ENCODE results near the gene UBAC2. TPM values are rescaled to one million over a fixed set of nuclear protein-coding genes. Genes with fewer than 3 reads are reported as not detected.

Gene UBAC2
- total RNA-seq, 2 experiments from 2014 or later: 26.8 to 28.5 TPM

- Histone ChIP-seq H3K36me3 (ENCODE audit: insufficient read depth, low read length) (no peaks in the 10 kb centered on the region), H3K79me2 (ENCODE audit: insufficient read depth, low read depth, low read length) (no peaks in the 10 kb centered on the region), H3K4me2 (ENCODE audit: low read length) (no peak overlapping the region), H3K27ac (ENCODE audit: low read depth, low read length, poor library complexity, severe bottlenecking) (no peak overlapping the region), H3K9me3 (ENCODE audit: low read length) (no peaks in the 10 kb centered on the region), H3K4me3 (ENCODE audit: low read depth, low read length, poor library complexity, severe bottlenecking) (no peak overlapping the region), H3K4me1 (ENCODE audit: insufficient read depth, low read length, poor library complexity, severe bottlenecking) (peaks cover 13% of the 10 kb centered on the region), H4K20me1 (ENCODE audit: insufficient read depth, low read length) (no peaks in the 10 kb centered on the region), H2AFZ (ENCODE audit: low read length) (no peak overlapping the region), H3K9me2 (ENCODE audit: insufficient read depth, low read length) (no peaks in the 10 kb centered on the region)
- ChIA-PET CTCF (ENCODE audit: unreplicated experiment) (no interaction called here), POLR2A (no interaction called here)
- BruUV-seq (replicated peaks): no TSS peak
- TF ChIP-seq EZH2phosphoT487 (IDR thresholded peaks at IDR 0.05; ENCODE audit: borderline replicate concordance, low read depth, low read length) (no peak), CTCF (conservative IDR thresholded peaks at IDR 0.05; ENCODE audit: low read length) (no peak)
- DNase-seq (ENCODE audit: low spot score): no peak
- intact Hi-C loops (cut with micrococcal nuclease; ENCODE audit: unreplicated experiment): loop anchor here (10.0 kb wide), 1 partner anchor 314 kb away; the partner anchor contains the start of gene TM9SF2
Measured at GRCh38 chr13:99190147-99190985, 10.3 kb upstream of the UBAC2 start.

GRCh38 chr13:99191336-99191899 is 9.2 kb upstream of the UBAC2 start:
- no peaks in the 10 kb centered on the region for H3K36me3 ChIP-seq (ENCODE audit: insufficient read depth, low read length)
- H4K20me1 ChIP-seq (ENCODE audit: insufficient read depth, low read length): no peaks in the 10 kb centered on the region
- no peak overlapping the region for H2AFZ ChIP-seq (ENCODE audit: low read length)
- H3K9me3 ChIP-seq (ENCODE audit: low read length): no peaks in the 10 kb centered on the region
- no peaks in the 10 kb centered on the region for H3K79me2 ChIP-seq (ENCODE audit: insufficient read depth, low read depth, low read length)
- H3K9me2 ChIP-seq (ENCODE audit: insufficient read depth, low read length): no peaks in the 10 kb centered on the region
- no peak overlapping the region for H3K4me2 ChIP-seq (ENCODE audit: low read length)
- no peak overlapping the region for H3K4me3 ChIP-seq (ENCODE audit: low read depth, low read length, poor library complexity, severe bottlenecking)
- DNase-seq (ENCODE audit: low spot score): no peak
- POLR2A ChIA-PET: no interaction called here
- no peak overlapping the region for H3K27ac ChIP-seq (ENCODE audit: low read depth, low read length, poor library complexity, severe bottlenecking)
- intact Hi-C loops (cut with micrococcal nuclease; ENCODE audit: unreplicated experiment): loop anchor here (10.0 kb wide), 1 partner anchor 313 kb away; the partner anchor contains the start of gene TM9SF2
- no TSS peak for BruUV-seq (replicated peaks)
- peaks cover 13% of the 10 kb centered on the region for H3K4me1 ChIP-seq (ENCODE audit: insufficient read depth, low read length, poor library complexity, severe bottlenecking)
- CTCF ChIA-PET (ENCODE audit: unreplicated experiment): no interaction called here
- TF ChIP-seq EZH2phosphoT487 (IDR thresholded peaks at IDR 0.05; ENCODE audit: borderline replicate concordance, low read depth, low read length) (no peak), CTCF (conservative IDR thresholded peaks at IDR 0.05; ENCODE audit: low read length) (no peak)

Measured in OCI-LY7 (cell line).